Body of pancreas (tissue), 4 donors: ENCODE data around the gene IL6R.

Experiments
- CTCF ChIP-seq, 7 experiments: fragments of 450-650 bp in 4 of 7; fragments of 200-600 bp in 3 of 7; sonication (generic) in 3 of 7; IDR thresholded peaks; one replicate each; pipeline ENCODE4 v1.5.1; 2016 to 2019; ENCODE audit warnings: antibody characterized with exemption in 7 of 7
- POLR2A ChIP-seq, 3 donors: fragments of 450-650 bp; IDR thresholded peaks; one replicate each; pipeline ENCODE4 v1.6.1; 2016; ENCODE audit warnings: antibody characterized with exemption in 3 of 3, mild to moderate bottlenecking in 2 of 3

DNA sequence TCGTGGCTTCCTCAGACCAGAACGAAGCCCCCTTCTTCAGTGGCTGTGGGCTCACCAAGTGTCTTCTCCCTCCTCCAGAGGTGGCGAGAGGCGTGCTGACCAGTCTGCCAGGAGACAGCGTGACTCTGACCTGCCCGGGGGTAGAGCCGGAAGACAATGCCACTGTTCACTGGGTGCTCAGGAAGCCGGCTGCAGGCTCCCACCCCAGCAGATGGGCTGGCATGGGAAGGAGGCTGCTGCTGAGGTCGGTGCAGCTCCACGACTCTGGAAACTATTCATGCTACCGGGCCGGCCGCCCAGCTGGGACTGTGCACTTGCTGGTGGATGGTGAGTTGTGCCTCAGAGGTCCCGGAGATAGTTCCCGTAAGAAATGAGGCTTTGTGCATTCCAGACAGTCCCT is 24.0 kb downstream of the IL6R start:
- TF ChIP-seq POLR2A (IDR thresholded peaks at IDR 0.05) = no peak
- no peak for TF ChIP-seq CTCF (IDR thresholded peaks at IDR 0.05)
